CD4-positive, alpha-beta T cell treated with Interleukin-1 beta for 1 hour (primary cell): ENCODE data around the gene SLC16A8.
A peak's percentile ranks its signal among the peaks of the same experiment; 100 is the strongest.

Experiments used
- DNase-seq, 2 donors: peaks; one replicate each; pipeline ENCODE4 v3.0.0-alpha.2; 2020 to 2022

Gene SLC16A8

GRCh38 chr22:38071421-38072321 lies 12.3 kb downstream of the SLC16A8 start:
- DNase-seq = no peak

GRCh38 chr22:38070250-38070921 lies 13.6 kb downstream of the SLC16A8 start:
- no peak for DNase-seq

- no peak for DNase-seq
These were observed 14.4 kb downstream of the SLC16A8 start for GRCh38 chr22:38069372-38070249.

GRCh38 chr22:38068641-38069371 lies 15.2 kb downstream of the SLC16A8 start:
- no peak for DNase-seq

GRCh38 chr22:38067761-38068360 lies 16.1 kb downstream of the SLC16A8 start:
- DNase-seq = no peak

- DNase-seq = no peak
These were observed 17.0 kb downstream of the SLC16A8 start for GRCh38 chr22:38067028-38067415.

GRCh38 chr22:38066381-38067027 lies 17.5 kb downstream of the SLC16A8 start:
- DNase-seq = no peak

- no peak for DNase-seq
These were observed 18.4 kb downstream of the SLC16A8 start for GRCh38 chr22:38065539-38065938.

- peak in 1 of 2 donors; percentile 19 for DNase-seq
These were observed 21.2 kb downstream of the SLC16A8 start for GRCh38 chr22:38062791-38063190.

GRCh38 chr22:38056969-38057891 lies 26.8 kb downstream of the SLC16A8 start, which contains the start of gene PICK1:
PICK1 (plus strand) TSS chr22:38057404; CDS start chr22:38057810, 406 bp downstream.
- DNase-seq = peak; percentile 84 to 90

GRCh38 chr22:38051900-38052862 lies 31.8 kb downstream of the SLC16A8 start:
- peak; percentile 78 to 83 for DNase-seq

GRCh38 chr22:38051261-38051660 lies 32.7 kb downstream of the SLC16A8 start:
- DNase-seq = no peak

GRCh38 chr22:38050720-38051119 lies 33.3 kb downstream of the SLC16A8 start:
- DNase-seq = no peak

GRCh38 chr22:38049812-38050619 lies 34.0 kb downstream of the SLC16A8 start:
- no peak for DNase-seq

- no peak for DNase-seq
These were observed 37.8 kb downstream of the SLC16A8 start for GRCh38 chr22:38046070-38046748.

GRCh38 chr22:38043151-38044039 lies 40.6 kb downstream of the SLC16A8 start:
- no peak for DNase-seq

- DNase-seq = no peak
These were observed 41.5 kb downstream of the SLC16A8 start for GRCh38 chr22:38042488-38042790.
